SK-N-SH treated with all-trans-retinoic acid at 6 μM for 48 hours (cell line): ENCODE data around the gene SLCO3A1.

Source experiments
- ATAC-seq: fragments of 200-7000 bp; cut with Tn5 transposase; 3 replicates; pipeline ENCODE4 v1.9.1; 2020; ENCODE audit warnings: mild to moderate bottlenecking, moderate library complexity
- ARNTL ChIP-seq: fragments of 450-650 bp; formaldehyde crosslinking; IDR thresholded peaks from 2 replicates; pipeline ENCODE4 v1.5.0; 2020; ENCODE audit warnings: low read depth, mild to moderate bottlenecking, moderate library complexity, borderline replicate concordance
- BACH2 ChIP-seq: fragments of 250-450 bp; sonication (Bioruptor Pico); IDR thresholded peaks from 2 replicates; pipeline ENCODE4 v1.9.0; 2021; ENCODE audit warnings: mild to moderate bottlenecking, borderline replicate concordance
- CSDC2 ChIP-seq: fragments of 250-450 bp; sonication (Bioruptor Pico); IDR thresholded peaks from 2 replicates; pipeline ENCODE4 v1.5.0; 2020; ENCODE audit warnings: mild to moderate bottlenecking, moderate library complexity
- GLIS3 ChIP-seq: fragments of 250-450 bp; sonication (Bioruptor Pico); IDR thresholded peaks from 2 replicates; pipeline ENCODE4 v1.5.0; 2020; ENCODE audit warnings: mild to moderate bottlenecking, moderate library complexity
- OSR1 ChIP-seq: fragments of 250-450 bp; sonication (Bioruptor Pico); IDR thresholded peaks from 2 replicates; pipeline ENCODE4 v1.8.0; 2022; ENCODE audit warnings: moderate library complexity, mild to moderate bottlenecking, inconsistent platforms
- POU6F1 ChIP-seq: fragments of 250-450 bp; sonication (Bioruptor Pico); IDR thresholded peaks from 2 replicates; pipeline ENCODE4 v1.8.0; 2021; ENCODE audit warnings: low read depth, mild to moderate bottlenecking, moderate library complexity, borderline replicate concordance
- PPARA ChIP-seq: fragments of 250-450 bp; sonication (Bioruptor Pico); IDR thresholded peaks from 2 replicates; pipeline ENCODE4 v1.5.0; 2020; ENCODE audit warnings: mild to moderate bottlenecking, borderline replicate concordance
- RARB ChIP-seq: fragments of 250-450 bp; sonication (Bioruptor Pico); IDR thresholded peaks from 2 replicates; pipeline ENCODE4 v1.8.0; 2021; ENCODE audit warnings: mild to moderate bottlenecking, moderate library complexity
- SNAI2 ChIP-seq: fragments of 250-450 bp; sonication (Bioruptor Pico); IDR thresholded peaks from 2 replicates; pipeline ENCODE4 v1.5.0; 2020; ENCODE audit warnings: mild to moderate bottlenecking, moderate library complexity
- TCF4 ChIP-seq: fragments of 250-450 bp; sonication (Bioruptor Pico); IDR thresholded peaks from 2 replicates; pipeline ENCODE4 v1.8.0; 2021; ENCODE audit warnings: mild to moderate bottlenecking, moderate library complexity, borderline replicate concordance
- TOX ChIP-seq: fragments of 250-450 bp; sonication (Bioruptor Pico); IDR thresholded peaks from 2 replicates; pipeline ENCODE4 v1.8.0; 2021; ENCODE audit warnings: mild to moderate bottlenecking, moderate library complexity, borderline replicate concordance
- TSHZ2 ChIP-seq: fragments of 250-450 bp; sonication (Bioruptor Pico); IDR thresholded peaks from 2 replicates; pipeline ENCODE4 v1.5.0; 2020; ENCODE audit warnings: mild to moderate bottlenecking, moderate library complexity
- ZC3H10 ChIP-seq: fragments of 250-450 bp; sonication (Bioruptor Pico); IDR thresholded peaks from 2 replicates; pipeline ENCODE4 v1.5.1; 2021; ENCODE audit warnings: mild to moderate bottlenecking, moderate library complexity
- ZFP3 ChIP-seq: fragments of 250-450 bp; sonication (Bioruptor Pico); IDR thresholded peaks from 2 replicates; pipeline ENCODE4 v1.5.0; 2020; ENCODE audit warnings: mild to moderate bottlenecking, moderate library complexity
- ZFP30 ChIP-seq: fragments of 450-650 bp; formaldehyde crosslinking; IDR thresholded peaks from 2 replicates; pipeline ENCODE4 v1.5.0; 2022; ENCODE audit warnings: mild to moderate bottlenecking, moderate library complexity
- ZNF565 ChIP-seq: fragments of 450-650 bp; formaldehyde crosslinking; conservative IDR thresholded peaks from 2 replicates; pipeline ENCODE4 v1.5.0; 2020; ENCODE audit warnings: low read depth, mild to moderate bottlenecking, moderate library complexity
- ZNF70 ChIP-seq: fragments of 450-650 bp; formaldehyde crosslinking; IDR thresholded peaks from 2 replicates; pipeline ENCODE4 v1.5.0; 2020; ENCODE audit warnings: mild to moderate bottlenecking, moderate library complexity
- ZNF8 ChIP-seq: fragments of 450-650 bp; formaldehyde crosslinking; IDR thresholded peaks from 2 replicates; pipeline ENCODE4 v1.5.0; 2020; ENCODE audit warnings: mild to moderate bottlenecking, moderate library complexity

The SLCO3A1 gene

DNA sequence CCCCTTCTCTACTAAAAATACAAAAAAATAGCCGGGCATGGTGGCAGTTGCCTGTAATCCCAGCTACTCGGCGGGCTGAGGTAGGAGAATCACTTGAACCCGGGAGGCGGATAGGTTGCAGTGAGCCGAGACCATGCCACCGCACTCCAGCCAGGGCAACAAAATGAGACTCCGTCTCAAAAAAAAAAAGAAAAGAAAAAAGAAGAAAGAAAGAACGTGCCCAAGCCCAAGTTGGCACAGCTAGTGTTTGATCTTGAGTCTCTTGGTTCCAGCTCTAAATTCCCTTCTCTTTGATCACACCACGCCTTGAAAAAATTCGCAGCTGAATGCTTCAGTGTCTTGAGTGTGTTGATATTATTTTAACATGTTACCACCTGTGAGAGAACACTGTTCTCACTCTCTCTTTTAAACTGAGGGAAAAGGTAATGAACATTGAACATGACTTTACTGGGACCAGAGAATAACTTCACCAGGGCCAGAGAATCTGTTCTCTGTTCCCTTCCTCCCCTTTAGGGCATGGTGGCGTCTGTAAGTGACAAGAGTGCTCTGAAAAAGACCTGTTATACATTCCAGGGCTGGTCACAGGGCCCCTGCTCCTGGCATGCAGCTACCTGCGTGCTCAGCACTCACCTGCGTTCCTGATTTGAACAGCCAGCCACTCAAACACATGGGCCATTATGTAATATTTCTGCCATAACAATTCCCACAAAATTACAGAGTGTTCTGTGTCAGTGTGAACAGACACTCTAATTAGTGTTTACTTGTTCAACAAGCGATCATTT, 19.0 kb downstream of the SLCO3A1 start (continued):
- TF ChIP-seq POU6F1 (CRISPR knock-in tag) (no peak), ZNF8 (no peak)
- TF ChIP-seq, all 23 proteins: peak for 0

- TF ChIP-seq TSHZ2 (CRISPR knock-in tag) (no peak), ZNF8 (no peak), CSDC2 (CRISPR knock-in tag) (no peak)
Observed at GRCh38 chr15:91873138-91873536, 19.6 kb downstream of the SLCO3A1 start.

GRCh38 chr15:91874171-91874570, 20.7 kb downstream of the SLCO3A1 start:
- no peak for TF ChIP-seq RARB (CRISPR knock-in tag)
- no peak for TF ChIP-seq TCF4 (CRISPR knock-in tag)
- TF ChIP-seq BACH2 = no peak
- TF ChIP-seq ZC3H10 (CRISPR knock-in tag) = no peak
- no peak for TF ChIP-seq OSR1 (CRISPR knock-in tag)
- no peak for TF ChIP-seq ZNF70 (CRISPR knock-in tag)
- ATAC-seq = no peak

More at GRCh38 chr15:91873138-91873536, 19.6 kb downstream of the SLCO3A1 start:
- ATAC-seq = no peak

DNA sequence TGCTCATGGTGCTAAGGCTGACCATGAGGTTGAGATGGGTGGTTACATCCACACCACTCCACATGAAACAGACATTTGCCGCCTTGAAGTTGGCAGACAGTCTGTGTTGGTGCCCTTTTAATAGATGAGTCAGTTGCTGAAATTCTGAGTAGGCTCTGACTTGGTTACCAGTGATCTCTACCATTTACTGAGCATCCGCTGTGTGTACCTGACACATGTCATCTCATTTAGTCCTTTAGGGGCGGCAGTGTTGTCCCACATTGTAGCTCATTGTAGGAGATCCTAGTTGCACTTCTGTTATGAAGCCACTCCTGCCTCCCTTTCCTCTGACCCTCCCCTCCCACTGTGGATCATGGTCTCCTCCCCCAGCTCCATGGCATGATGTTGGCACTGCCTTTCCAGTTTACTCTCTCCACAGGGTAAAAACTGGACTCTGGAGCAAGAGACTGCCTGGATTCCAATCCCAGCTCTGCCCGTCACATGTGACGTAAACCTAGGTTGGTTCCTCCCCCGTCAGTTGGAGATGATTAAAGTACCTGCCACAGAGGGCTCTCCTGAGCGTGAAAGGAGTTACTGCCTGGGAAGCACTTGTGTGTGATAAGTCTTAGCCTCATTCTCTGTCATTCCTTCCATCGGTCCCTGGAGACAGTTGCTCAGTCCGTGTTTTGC, 21.6 kb downstream of the SLCO3A1 start:
- no peak for ATAC-seq
- TF ChIP-seq ARNTL (no peak), SNAI2 (CRISPR knock-in tag) (no peak), BACH2 (no peak), ZC3H10 (CRISPR knock-in tag) (no peak), GLIS3 (CRISPR knock-in tag) (no peak), RARB (CRISPR knock-in tag) (no peak), TOX (no peak), PPARA (no peak), ZNF8 (no peak), ZFP30 (CRISPR knock-in tag) (no peak), CSDC2 (CRISPR knock-in tag) (no peak), OSR1 (CRISPR knock-in tag) (no peak), ZFP3 (no peak), ZNF565 (no peak), POU6F1 (CRISPR knock-in tag) (no peak)

GRCh38 chr15:91876187-91876586, 22.7 kb downstream of the SLCO3A1 start:
- ATAC-seq = no peak
- no peak for TF ChIP-seq TSHZ2 (CRISPR knock-in tag)
